Choroid plexus epithelial cell (primary cell): Measurements from ENCODE around the gene IMP4.

ENCODE experiments used
- DNase-seq: peaks from one replicate; pipeline ENCODE4 v3.0.0-alpha.2; 2010; ENCODE audit warnings: low read depth
- H3K4me3 ChIP-seq: 2 replicates; pipeline ENCODE4 v1.5.1; 2011; ENCODE audit warnings: low read depth, mild to moderate bottlenecking, control low read depth, low read length, moderate library complexity
- CTCF ChIP-seq: conservative IDR thresholded peaks from 2 replicates; pipeline ENCODE4 v1.5.1; 2011; ENCODE audit warnings: low read depth, mild to moderate bottlenecking, control low read depth, inconsistent platforms, low read length, moderate library complexity

IMP4 gene

GRCh38 chr2:130372833-130373807, 30.4 kb downstream of the IMP4 start:
- no peak for TF ChIP-seq CTCF
- peak overlapping the region; percentile 87 for H3K4me3 ChIP-seq
- DNase-seq: no peak

GRCh38 chr2:130373808-130374365, 31.2 kb downstream of the IMP4 start:
- DNase-seq: no peak
- TF ChIP-seq CTCF: no peak
- peak overlapping the region; percentile 87 for H3K4me3 ChIP-seq

GRCh38 chr2:130374587-130375290, 32.0 kb downstream of the IMP4 start:
- no peak for TF ChIP-seq CTCF
- DNase-seq: peak; percentile 51
- no peak overlapping the region for H3K4me3 ChIP-seq

- no peak overlapping the region for H3K4me3 ChIP-seq
- TF ChIP-seq CTCF: no peak
- no peak for DNase-seq
These were observed 32.9 kb downstream of the IMP4 start for GRCh38 chr2:130375291-130376266.

- no peak for DNase-seq
- peak; percentile 41 for TF ChIP-seq CTCF
- H3K4me3 ChIP-seq: no peak overlapping the region
These were observed 34.0 kb downstream of the IMP4 start for GRCh38 chr2:130376433-130377293.
